Amniotic epithelial cell (primary cell): Measurements from ENCODE around the gene TRMU.
A peak's percentile ranks its signal among the peaks of the same experiment; 100 is the strongest.

ENCODE experiments used
- DNase-seq: peaks from one replicate; pipeline ENCODE4 v3.0.0-alpha.2; 2010; ENCODE audit warnings: low read depth

The TRMU gene

DNA sequence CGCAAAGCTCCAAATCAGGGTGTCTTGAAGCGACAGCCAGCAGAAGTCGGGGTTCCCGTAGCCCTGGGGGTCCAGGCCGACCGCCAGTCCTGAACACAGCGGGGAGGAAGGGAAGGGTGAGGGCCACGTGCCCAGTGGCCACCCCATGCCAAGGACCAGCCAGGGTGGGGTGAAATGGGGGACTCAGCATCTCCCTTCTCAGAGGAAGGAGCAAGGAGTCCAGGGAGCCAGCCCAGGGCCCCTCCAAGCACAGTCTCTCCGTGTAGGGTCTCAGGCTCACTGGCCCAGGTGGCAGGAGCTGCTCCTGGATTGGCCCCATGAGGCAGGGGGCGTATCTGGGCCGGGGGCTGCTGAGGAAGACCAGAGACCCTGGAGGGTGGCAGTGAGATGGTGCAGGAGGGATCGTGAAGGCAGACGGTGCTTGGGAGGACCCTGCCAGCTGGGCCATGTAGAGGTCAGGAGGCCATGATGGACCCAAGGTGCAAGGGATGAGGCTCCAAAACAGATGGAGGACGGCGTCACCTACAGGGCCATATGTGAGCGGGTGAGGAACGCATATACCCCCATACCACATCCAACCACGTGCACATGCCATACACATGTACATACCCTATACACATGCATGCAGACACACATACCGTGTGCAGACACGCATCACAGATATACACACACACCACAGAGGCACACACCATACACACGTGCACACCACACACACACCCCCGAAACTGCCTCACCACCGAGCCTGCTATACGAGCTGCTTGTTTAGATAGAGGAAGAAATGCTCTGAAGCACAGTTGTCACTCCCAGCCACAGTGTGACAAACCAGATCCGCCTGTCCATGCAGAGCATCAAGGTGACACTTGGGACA, 34.4 kb downstream of the TRMU start:
- no peak for DNase-seq

DNA sequence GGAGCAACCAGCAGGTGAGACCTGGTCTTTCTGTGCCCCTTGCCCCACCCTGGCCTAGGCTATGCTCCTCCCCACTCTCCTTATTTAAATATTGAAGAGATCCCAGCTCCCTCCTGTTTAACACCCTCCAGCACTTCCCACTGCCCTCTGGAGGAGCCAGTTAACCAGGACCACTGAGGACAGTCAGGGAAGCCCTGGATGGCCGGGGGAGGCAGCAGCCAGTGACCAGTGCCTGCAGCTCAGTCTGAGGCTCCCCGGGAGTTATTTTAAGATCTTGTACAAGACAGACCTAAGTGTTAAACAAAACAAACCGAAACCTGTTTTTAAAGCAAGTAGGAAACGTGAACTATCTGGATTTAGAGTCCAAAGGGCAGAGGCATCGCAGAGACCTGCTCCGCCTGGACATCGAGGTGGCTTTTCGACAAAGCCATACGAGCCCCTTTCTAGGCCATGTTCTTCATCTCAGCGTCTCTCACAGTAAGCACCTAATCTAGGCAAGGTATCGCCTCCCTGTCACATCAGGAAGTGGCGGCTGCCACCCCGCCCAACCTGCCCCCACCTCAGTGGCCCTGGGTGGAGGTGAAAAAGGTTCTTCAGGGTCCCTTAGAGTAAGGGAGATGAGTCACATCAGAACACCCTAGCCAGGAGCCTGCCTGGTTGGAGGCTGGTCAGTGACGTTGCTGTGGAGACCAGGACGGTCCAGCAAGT, 35.2 kb downstream of the TRMU start:
- no peak for DNase-seq

DNA sequence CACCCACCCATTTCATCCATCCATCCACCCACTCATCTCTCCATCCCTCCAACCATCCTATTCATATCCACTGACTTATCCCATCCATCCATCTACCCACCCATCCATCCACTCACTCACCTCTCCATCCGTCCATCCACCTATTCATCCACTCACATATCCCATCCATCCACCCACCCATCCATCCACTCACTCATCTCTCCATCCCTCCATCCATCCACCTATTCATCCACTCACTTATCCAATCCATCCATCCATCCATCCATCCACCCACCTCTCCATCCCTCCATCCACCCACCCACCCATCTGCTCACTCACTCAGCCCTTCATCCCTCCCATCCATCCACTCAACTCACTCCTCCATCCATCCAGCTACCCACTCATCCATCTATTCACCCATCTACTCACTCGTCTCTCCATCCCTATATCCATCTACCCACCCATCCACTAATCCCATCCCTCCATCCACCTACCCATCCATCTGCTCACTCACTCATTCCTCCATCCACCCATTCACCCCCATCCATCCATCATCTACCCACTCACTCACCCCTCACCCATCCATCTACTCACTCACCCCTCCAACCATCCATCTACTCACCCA, 36.2 kb downstream of the TRMU start:
- no peak for DNase-seq

DNA sequence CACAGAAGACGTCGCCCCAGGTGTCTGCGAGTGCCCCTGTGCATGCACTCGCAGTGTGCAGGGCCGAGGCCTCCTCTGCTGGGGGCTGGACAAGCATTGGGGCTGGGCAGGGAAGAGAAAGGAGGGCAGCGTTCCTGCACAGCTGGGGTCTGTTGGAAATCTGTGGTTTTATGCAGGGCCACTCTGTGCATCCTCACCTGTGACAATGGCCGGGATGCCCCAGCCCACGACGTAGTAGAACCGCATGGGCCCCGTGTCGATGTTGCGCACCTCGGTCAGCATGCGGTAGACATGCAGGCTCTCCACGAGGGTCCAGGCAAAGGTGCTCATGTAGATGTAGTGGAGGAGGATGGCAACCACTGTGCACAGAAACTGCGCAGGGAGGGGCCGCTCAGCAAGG, 37.2 kb downstream of the TRMU start:
- DNase-seq, result no peak

DNA sequence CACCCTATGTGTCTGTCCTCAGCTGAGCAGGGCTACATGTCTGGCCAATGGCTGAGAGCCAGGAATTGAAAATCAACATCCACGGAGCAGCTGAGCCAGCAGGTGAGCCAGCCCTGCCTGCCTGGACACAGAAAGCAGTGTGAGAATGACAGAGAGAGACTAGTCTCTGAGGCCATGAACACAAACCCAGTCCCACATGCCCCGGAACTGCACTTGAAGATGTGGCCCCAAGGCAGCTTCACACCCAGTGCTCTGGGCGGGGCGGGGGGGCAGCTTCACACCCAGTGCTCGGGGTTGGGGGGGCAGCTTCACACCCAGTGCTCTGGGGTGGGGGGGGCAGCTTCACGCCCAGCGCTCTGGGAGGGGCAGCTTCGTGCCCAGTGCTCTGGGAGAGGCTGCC, 37.6 kb downstream of the TRMU start:
- no peak for DNase-seq

DNA sequence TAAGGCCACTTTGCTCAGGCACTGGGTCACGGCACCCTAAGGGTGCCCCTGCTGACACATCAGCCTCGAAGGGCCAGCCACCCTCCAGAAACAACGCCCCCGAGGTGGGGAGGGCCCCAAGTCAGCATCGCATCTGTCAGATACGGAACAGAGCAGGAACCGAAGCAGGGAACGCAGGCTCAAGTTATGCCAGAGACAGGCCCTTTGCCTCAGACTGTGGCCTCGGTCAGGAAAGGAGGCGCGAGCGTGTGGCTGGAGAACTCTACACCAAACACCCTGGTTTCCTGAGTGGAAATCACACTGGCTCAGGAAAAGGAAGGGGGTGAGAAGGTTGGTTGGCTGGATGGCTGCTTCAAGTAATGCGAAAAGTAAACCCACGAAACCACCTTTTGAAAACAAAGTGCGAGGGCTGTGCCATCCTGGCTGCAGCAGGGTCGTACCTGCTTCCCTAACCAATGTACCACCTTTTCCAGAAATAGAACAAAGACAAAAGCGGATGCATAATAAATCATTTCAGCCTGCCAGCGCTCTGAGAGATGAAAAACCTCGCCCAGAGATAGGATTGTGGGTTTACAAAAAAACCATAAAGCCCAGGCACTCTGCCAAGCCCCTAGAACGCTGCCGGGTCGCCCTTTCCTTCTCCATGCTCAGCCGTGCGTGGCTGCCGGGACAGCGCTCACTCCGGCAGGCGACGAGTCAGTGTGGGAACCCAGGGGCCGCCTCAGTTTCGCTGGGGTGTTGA, 38.6 kb downstream of the TRMU start:
- no peak for DNase-seq

DNA sequence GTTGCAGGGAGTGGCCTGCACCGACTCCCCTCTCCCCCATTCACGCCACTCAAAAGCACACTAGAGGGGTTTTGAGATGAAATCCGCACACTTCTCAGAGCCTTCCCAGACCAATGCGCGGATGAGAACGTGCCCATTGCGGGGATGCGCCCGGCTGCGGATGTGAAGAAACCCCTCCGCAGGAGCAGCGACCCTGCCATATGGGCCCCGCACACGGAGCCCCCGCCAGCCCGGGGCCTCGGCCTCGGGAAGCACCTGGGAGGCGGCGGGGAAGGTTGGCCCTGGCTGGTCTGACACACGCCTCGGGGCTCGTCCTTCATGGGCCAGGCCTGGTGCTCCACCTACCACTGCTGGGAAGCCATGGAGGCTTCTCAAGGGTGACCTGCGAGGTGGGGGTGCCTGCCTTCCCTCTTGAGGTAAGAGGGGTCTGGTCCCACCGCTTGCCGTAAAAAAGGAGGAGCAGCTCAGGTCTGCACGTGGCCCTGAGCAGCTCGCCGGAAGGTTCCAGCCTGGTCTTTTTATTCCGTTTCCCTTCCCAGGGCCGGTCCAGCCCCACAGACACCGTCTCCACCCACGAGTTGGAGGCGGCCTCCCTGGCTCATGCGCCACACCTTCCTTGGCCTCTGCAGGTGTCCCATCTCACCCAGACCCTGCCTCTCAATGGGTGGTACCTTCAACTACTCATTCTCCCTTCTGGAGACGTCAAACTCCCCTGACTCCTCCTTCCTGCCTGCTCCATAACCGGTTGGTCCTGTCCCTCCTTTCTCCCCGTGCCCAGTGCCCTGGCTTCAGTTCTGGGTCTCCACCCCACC, 39.4 kb downstream of the TRMU start:
- no peak for DNase-seq

DNA sequence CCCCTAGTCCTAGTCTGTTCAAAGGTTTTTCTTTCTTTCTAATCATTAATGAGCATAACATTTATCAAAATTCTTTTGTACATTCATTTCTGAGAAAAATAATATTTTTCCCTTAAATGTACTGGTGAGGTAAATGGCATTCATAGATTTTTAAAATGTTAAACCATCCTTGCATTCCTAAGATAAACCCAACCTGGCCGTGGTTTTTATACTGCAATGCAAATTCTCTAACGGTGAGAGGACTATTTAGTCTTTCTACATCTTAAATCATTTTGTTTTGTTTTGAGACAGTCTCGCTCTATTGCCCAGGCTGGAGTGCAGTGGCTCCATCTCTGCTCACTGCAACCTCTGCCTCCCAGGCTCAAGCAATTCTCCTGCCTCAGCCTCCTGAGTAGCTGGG, 40.6 kb downstream of the TRMU start:
- no peak for DNase-seq

DNA sequence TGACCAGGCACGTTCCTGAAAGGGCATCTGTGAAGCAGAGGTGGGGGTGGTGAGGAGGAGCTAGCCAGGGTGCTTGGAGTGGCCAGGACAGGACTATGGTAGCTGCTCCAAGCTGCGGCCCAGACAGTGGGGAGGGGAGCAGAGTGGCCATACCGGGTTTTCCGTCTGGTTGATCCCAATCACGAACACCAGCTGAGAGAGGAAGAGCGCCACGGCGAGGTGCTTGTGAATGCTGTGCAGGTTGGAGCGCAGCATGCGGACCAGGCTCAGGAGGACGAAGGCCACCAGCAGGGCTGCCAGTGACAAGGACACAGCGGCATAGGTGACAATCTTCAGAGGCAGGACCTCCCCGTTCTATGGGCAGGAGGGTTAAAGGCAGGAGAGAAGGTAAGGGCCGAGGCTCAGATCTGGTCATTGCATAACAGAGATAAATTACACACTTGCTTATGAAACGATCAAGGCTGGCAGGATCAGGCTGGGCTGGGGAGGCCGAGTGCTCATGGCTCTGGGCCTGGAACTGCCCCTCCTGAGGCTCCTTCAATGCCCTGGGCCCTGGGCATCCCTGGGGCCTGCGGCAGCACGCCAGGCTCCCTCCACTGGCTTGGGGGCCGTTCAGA, 41.5 kb downstream of the TRMU start:
- no peak for DNase-seq

DNA sequence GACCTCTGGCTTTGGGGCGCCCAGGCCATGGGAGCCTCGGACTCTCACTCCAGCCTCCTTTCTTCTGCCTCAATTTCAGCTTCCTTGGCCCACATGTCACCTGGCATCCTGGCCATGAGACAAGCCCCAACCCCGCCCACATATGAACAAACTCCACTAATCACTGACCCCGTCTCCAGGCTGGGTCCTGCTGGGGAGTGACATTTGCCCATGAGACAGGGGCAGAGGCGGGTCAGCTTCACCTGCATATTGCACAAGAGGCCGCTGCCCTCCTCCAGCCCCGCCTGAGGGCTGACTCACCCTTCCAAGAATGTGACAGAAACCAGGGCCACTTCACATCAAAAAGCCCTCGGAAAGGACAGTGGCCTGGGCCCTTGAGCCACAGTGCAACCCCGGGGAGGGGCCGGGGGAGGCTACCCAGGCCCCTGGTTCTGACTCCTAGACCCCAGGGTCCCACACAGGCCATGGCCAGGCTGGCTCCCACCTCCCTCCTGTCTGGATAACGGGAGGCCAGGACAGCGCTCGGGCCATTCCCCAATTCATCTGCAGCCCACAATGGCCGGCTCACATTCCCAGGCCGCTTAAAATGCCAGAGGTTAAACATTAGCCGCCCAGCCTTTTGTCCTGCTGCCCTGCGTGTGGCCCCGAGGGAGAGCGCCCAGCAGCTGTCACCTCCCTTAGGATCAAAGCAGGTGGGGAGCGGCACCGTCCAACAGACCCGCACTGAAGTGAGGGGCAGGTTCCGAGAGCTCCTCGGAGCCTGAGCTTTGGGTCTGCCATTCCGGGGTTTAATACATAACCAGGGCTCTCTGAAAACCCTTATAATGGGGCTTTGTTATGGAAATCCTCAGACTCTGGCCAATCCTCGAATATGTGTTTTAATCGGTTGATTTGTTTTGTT, 42.3 kb downstream of the TRMU start:
- DNase-seq, result peak; percentile 39

DNA sequence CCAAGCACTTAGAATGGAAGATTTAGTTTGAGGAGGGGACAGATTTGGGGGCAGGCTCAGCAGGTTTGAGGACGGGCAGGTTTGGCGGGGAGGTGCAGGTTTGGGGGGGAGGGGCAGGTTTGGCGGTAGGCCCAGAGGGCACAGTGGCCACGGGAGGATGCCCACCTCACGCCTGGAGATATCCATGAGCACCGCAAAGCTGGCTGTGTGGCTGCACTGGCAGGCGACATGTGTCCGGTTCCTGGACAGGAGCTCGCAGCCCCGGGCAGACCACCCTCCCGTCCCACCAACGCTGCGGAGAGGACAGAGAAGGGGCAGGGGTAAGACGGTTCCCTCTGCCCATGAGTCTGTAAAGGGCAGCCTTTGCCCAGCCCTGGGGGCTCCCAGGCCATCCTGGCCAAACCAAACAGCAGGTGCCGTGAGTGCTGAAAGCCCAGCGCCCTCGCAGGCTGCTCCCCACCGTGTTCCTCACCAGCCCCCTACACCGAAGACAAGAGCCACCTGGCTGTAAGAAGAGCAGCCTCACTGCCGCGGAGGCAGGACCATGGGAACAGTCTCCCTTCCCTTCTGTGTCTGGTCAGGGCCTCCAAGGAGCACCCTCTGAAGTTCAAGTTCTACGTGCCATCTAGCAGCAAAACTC, 43.0 kb downstream of the TRMU start:
- DNase-seq, result no peak

DNA sequence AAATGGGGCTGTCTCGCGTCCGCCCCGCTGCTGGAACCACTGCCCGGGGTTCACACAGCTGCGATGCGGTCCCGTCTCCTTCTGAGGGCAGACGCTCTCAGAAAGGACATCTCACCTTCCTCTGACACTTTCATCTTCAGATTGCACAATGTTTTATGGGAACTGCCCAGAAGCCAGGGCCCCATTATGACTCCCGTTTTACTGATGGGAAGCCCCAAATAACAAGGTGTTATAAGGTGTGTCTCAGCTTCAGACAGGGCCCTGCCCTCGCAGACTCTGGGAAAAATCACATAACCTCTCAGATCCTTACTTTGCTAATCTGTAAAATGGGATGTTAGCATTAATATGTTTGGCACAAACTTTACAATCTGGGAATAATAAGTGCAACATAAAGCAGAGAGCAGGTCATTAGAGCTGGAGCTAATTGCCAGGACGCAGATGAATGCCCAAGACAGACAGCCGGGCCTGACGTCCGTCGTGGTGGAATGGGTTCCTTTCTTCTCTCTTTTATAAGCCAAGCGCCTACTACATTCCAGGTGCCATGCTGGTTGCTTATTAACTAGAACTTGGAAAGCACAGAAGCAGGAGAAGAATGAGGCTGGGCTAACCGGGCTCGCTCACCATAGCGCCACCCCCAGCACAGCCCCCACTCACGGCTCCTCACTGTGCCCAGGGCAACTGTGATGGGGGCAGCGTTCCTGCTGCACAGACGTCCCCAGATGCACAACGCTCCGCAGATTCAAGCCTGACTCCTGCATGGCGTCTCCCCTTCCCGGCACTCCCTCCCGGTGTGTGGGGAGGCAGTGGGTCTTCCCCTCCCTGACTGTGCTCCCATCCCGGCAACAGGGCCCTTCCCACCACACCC, 43.8 kb downstream of the TRMU start:
- no peak for DNase-seq

DNA sequence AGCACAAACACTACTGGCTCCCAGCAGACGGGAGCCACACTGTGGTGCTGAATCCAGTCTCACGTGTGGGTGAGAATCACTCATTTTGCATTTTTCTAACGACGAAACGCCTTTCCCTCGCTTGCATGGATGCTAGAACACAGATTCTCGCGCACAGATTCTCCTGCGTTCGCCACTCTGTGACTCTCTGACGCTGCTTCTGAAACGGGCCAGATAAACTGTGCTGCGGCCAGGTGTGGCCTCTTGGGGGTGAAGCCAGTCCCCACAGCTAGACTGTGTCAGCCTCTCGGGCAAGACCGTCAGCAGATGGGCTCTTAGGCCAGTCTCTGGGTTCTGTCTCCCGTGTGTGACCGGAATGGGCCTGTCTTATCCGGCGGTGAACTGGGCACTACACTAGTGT, 44.6 kb downstream of the TRMU start:
- no peak for DNase-seq

DNA sequence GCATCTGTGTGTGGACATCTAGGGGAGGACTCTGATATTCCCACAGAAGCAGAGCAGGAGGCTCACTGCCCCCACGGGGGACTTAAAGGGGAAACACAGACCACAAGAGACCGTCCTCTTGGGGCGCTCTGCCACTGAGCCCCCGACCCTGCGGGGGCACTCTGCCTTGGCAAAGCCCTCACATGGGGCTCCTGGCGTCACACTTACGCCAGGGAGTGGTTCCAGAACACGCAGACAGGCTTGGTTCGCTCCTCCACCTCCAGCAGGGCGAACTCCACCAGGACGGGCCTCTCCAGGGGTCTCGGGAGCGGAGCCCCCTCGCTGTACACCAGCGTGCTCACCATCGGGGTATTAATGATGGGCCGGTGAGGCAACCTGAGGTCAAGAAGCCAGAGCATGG, 45.1 kb downstream of the TRMU start:
- DNase-seq, result no peak

DNA sequence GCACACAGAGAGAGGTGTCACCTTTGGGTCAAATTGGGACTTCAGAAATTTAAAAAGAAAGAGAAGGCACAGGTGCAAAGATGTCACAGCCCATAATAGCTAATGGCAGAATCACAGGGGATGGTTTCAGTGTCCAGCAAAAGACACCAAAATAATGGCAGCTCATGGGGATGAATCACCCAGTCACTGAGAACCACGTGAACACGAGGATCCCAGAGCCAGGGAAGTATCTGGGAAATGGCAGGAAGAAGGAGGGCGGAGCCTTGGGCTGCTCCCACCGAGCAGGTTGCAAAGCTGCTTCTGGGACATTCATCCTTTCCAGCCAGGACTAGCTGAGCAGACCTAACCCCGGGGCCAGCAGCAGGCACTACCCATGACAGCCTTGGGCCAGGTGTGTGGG, 45.6 kb downstream of the TRMU start:
- DNase-seq, result peak; percentile 8

DNA sequence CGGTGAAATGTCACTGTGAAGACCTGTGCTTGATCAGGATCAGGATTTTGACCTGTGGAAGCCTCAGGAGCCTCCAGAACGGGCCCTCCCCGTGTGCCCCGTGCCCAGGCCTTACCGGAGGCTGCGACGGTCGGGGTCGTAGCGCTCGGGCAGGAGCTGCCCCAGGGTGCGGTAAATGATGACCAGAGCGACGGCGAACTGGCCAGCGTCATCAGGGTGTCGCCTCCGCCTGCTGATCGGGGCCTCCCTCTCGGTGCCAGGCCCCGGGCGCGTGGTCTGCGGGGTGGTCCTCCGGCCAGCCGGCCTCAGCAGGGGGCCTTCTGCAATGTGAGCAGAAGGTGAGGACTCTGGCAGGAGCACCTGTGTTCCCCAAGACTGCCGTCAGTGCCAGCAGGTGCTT, 46.2 kb downstream of the TRMU start:
- DNase-seq, result no peak

DNA sequence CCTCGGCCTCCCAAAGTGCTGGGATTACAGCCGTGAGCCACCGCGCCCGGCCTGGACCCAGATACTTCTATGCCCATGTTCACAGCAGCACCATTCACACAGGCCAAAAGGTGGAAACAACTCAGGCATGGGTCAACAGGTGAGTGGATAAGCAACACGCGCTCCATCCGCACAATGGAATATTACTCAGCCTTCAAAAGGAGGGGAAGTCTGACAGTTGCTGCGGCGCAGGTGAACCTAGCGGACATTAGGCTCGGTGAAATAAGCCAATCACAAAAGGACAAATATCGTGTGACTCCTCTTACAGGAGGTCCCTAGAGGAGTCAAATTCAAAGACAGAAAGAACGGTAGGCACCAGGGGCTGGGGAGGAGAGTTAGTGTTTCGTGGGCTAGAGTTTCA, 47.0 kb downstream of the TRMU start:
- no peak for DNase-seq

DNA sequence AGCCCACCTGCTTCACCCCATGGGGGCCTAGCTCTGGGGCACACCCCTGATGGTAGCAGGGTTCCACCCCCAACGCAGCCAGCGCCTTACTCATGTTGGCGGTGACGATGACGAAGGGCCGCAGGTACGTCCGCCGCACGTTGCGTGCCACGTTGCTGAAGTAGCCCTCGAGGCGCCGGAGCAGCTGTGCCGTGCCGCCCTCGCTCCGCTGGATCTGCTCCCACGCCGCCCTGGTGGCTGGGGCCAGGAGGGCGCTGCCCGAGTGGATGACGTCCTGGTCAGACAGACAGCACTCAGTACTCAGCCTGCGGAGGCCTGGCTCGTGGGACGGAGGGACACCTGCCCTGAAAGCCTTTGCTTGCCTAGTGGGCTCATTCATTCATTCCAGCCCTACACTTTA, 50.8 kb downstream of the TRMU start:
- no peak for DNase-seq

DNA sequence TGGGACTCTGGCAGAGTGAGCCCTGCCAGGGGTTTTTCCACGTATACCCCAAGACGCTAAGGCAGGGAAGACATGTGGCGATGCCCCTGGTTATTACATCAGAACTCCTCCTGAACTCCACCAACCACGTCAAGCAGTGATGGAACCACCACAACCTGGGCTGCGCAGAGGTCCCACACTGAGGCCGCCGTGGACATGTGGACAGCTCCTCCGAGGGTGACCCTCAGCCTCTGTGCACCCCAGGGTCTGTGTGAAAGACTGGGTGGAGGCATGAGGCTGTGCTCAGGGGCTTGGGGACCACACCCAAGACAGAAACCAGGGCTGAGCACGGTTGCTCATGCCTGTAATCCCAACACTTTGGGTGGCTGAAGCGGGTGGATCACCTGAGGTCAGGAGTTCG, 52.2 kb downstream of the TRMU start:
- DNase-seq, result no peak
